AG10803 (cell line): ENCODE data around the gene ADGRD1.

Experiments
- DNase-seq: peaks from one replicate; pipeline ENCODE4 v3.0.0; 2010; ENCODE audit warnings: low read depth
- H3K4me3 ChIP-seq: 2 replicates; pipeline ENCODE4 v1.5.1; 2011; ENCODE audit warnings: mild to moderate bottlenecking, low read length, control low read depth
- CTCF ChIP-seq: conservative IDR thresholded peaks from 2 replicates; pipeline ENCODE4 v1.5.1; 2011; ENCODE audit warnings: mild to moderate bottlenecking, low read length, control low read depth, inconsistent platforms

ADGRD1 gene

GRCh38 chr12:131030472-131031328, 77.0 kb downstream of the ADGRD1 start:
- no peak overlapping the region for H3K4me3 ChIP-seq
- no peak for TF ChIP-seq CTCF
- no peak for DNase-seq

GRCh38 chr12:131032082-131032750, 78.5 kb downstream of the ADGRD1 start:
- DNase-seq: no peak
- no peak for TF ChIP-seq CTCF
- H3K4me3 ChIP-seq: no peak overlapping the region

DNA sequence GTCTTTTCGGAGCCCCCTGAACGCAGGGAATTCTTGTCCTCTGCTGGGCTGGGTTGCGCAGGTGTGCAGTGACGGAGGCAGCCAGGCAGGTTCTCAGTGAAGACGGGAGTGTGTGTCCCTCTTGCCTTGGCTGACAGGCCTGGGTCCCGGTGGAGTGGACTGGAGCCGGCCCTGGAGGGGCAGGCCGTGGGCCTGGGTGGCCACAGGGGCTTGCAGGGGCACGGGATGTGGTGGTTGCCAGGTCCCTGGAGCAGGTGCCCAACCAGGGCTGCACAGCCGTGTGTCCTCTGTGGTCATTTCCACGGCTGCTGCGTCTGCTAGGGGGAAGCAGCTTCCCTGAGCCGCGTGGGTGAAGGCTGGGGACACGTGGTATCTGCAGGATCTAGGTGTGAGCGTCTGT, 79.8 kb downstream of the ADGRD1 start:
- no peak for TF ChIP-seq CTCF
- DNase-seq: no peak
- no peak overlapping the region for H3K4me3 ChIP-seq

- DNase-seq: no peak
- no peak for TF ChIP-seq CTCF
- no peak overlapping the region for H3K4me3 ChIP-seq
Measured at GRCh38 chr12:131033886-131034482, 80.3 kb downstream of the ADGRD1 start.

GRCh38 chr12:131034631-131035244, 81.0 kb downstream of the ADGRD1 start:
- no peak for DNase-seq
- no peak for TF ChIP-seq CTCF

DNA sequence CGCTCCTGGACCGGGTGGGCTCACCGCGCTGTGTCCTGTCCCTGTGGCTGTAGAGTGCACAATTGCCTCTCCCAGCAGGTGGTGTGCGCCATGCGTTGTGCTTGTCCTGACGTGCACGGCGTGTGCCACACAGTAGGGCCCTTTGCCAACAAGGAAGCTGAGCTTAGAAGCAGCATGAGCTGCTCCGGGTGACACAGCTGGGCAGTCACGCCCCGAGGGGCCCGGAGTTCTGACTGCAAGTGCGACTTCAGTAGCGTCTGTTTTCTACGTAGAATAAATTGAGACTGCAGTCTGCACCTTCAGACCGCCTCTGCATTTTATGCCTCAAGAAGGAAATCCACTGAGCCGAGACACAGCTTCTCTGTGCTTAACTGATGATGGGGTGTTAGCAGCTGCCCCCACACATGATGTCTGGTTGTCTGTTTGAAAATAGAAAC, 81.6 kb downstream of the ADGRD1 start:
- DNase-seq: no peak
- no peak for TF ChIP-seq CTCF
- no peak overlapping the region for H3K4me3 ChIP-seq

More at GRCh38 chr12:131034631-131035244, 81.0 kb downstream of the ADGRD1 start:
- H3K4me3 ChIP-seq: no peak overlapping the region
